AG08395 (cell line): ENCODE measurements around the gene TSPAN32.
"Not testable (repeated sequence)": the region's sequence is repeated elsewhere in the genome, so short reads cannot be mapped to it uniquely, and the experiment has no call there.

Experiments
- DNase-seq: peaks from one replicate; pipeline ENCODE4 v3.0.0; 2012; ENCODE audit warnings: mixed read lengths, low spot score

TSPAN32 gene

GRCh38 chr11:2342981-2343380, 41.2 kb downstream of the TSPAN32 start:
- no peak for DNase-seq

- DNase-seq = no peak
Measured at GRCh38 chr11:2343502-2343901, 41.7 kb downstream of the TSPAN32 start.

GRCh38 chr11:2345050-2345449, 43.2 kb downstream of the TSPAN32 start:
- no peak for DNase-seq

- DNase-seq = no peak
Measured at GRCh38 chr11:2346014-2346413, 44.2 kb downstream of the TSPAN32 start.

- no peak for DNase-seq
Measured at GRCh38 chr11:2346586-2347307, 44.9 kb downstream of the TSPAN32 start.

- DNase-seq = no peak
Measured at GRCh38 chr11:2347308-2347830, 45.6 kb downstream of the TSPAN32 start.

- DNase-seq = no peak
Measured at GRCh38 chr11:2348986-2349385, 47.2 kb downstream of the TSPAN32 start.

- no peak for DNase-seq
Measured at GRCh38 chr11:2351701-2352100, 49.9 kb downstream of the TSPAN32 start.

- DNase-seq = no peak
Measured at GRCh38 chr11:2352420-2352819, 50.6 kb downstream of the TSPAN32 start.

- DNase-seq = no peak
Measured at GRCh38 chr11:2355000-2355644, 53.3 kb downstream of the TSPAN32 start.

GRCh38 chr11:2357246-2357645, 55.4 kb downstream of the TSPAN32 start:
- DNase-seq = no peak

GRCh38 chr11:2357651-2358050, 55.8 kb downstream of the TSPAN32 start:
- not testable (repeated sequence) for DNase-seq

- DNase-seq = no peak
Measured at GRCh38 chr11:2358754-2359442, 57.1 kb downstream of the TSPAN32 start.

GRCh38 chr11:2359557-2359956, 57.7 kb downstream of the TSPAN32 start:
- DNase-seq = no peak

- no peak for DNase-seq
Measured at GRCh38 chr11:2360081-2360642, 58.3 kb downstream of the TSPAN32 start.

GRCh38 chr11:2361565-2361964, 59.8 kb downstream of the TSPAN32 start:
- no peak for DNase-seq

- DNase-seq = no peak
Measured at GRCh38 chr11:2362414-2362813, 60.6 kb downstream of the TSPAN32 start.

GRCh38 chr11:2363130-2363529, 61.3 kb downstream of the TSPAN32 start:
- no peak for DNase-seq

- no peak for DNase-seq
Measured at GRCh38 chr11:2363577-2364370, 62.0 kb downstream of the TSPAN32 start.

GRCh38 chr11:2364386-2364785, 62.6 kb downstream of the TSPAN32 start:
- not testable (repeated sequence) for DNase-seq

- no peak for DNase-seq
Measured at GRCh38 chr11:2365571-2366210, 63.9 kb downstream of the TSPAN32 start.
